NCI-H2171 treated with DMSO at 0.1 percent for 48 hours (cell line): ENCODE measurements around the gene LMBR1.
A peak's percentile ranks its signal among the peaks of the same experiment; 100 is the strongest.
"Not testable (repeated sequence)": the region's sequence is repeated elsewhere in the genome, so short reads cannot be mapped to it uniquely, and the experiment has no call there.

Experiments
- DNase-seq: peaks from one replicate; lab custom pipeline; 2025; lab: John Stamatoyannopoulos, UW

Gene LMBR1

GRCh38 chr7:156906200-156906649 is 13.2 kb upstream of the LMBR1 start:
- no peak for DNase-seq

- DNase-seq, result no peak
These were observed 10.4 kb upstream of the LMBR1 start for GRCh38 chr7:156903232-156903909.

GRCh38 chr7:156900093-156900492 is 7.1 kb upstream of the LMBR1 start:
- DNase-seq, result not testable (repeated sequence)

GRCh38 chr7:156898938-156899337 is 6.0 kb upstream of the LMBR1 start:
- no peak for DNase-seq

- DNase-seq, result no peak
These were observed 4.7 kb upstream of the LMBR1 start for GRCh38 chr7:156897673-156898072.

GRCh38 chr7:156896388-156897022 is 3.5 kb upstream of the LMBR1 start:
- no peak for DNase-seq

GRCh38 chr7:156895024-156895780 is 2.2 kb upstream of the LMBR1 start:
- no peak for DNase-seq

- DNase-seq, result peak; percentile 73
These were observed 742 bp downstream of the LMBR1 start for GRCh38 chr7:156892081-156892800.

- DNase-seq, result no peak
These were observed 3.2 kb downstream of the LMBR1 start for GRCh38 chr7:156889746-156890145.

- DNase-seq, result peak; percentile 91
These were observed 3.9 kb downstream of the LMBR1 start for GRCh38 chr7:156889089-156889488.

- DNase-seq, result no peak
These were observed 6.8 kb downstream of the LMBR1 start for GRCh38 chr7:156886020-156886795.

GRCh38 chr7:156881679-156882078 is 11.3 kb downstream of the LMBR1 start:
- DNase-seq, result peak; percentile 57

- DNase-seq, result no peak
These were observed 17.2 kb downstream of the LMBR1 start for GRCh38 chr7:156875766-156876165.

- not testable (repeated sequence) for DNase-seq
These were observed 24.6 kb downstream of the LMBR1 start for GRCh38 chr7:156868363-156868762.

- no peak for DNase-seq
These were observed 27.5 kb downstream of the LMBR1 start for GRCh38 chr7:156865493-156865892.

- DNase-seq, result not testable (repeated sequence)
These were observed 31.0 kb downstream of the LMBR1 start for GRCh38 chr7:156862022-156862421.

GRCh38 chr7:156861212-156861611 is 31.8 kb downstream of the LMBR1 start:
- no peak for DNase-seq

- not testable (repeated sequence) for DNase-seq
These were observed 32.9 kb downstream of the LMBR1 start for GRCh38 chr7:156860099-156860498.

- no peak for DNase-seq
These were observed 34.5 kb downstream of the LMBR1 start for GRCh38 chr7:156858523-156858922.

GRCh38 chr7:156857757-156858156 is 35.2 kb downstream of the LMBR1 start:
- DNase-seq, result no peak

- DNase-seq, result no peak
These were observed 38.3 kb downstream of the LMBR1 start for GRCh38 chr7:156854654-156855053.
